AG04450 (cell line): ENCODE measurements around the gene MYO5B. TPM values are rescaled to one million over a fixed set of nuclear protein-coding genes. Genes with fewer than 3 reads are reported as not detected.

Experiments
- CTCF ChIA-PET: fragments of 300-600, 350-600 bp; formaldehyde crosslinking; extraction: SDS; loops from one replicate; lab custom pipeline; 2022; ENCODE audit warnings: antibody characterized with exemption, inconsistent platforms; lab: Charles Lee
- POLR2A ChIA-PET: fragments of 350-600 bp; formaldehyde crosslinking; extraction: SDS; loops from one replicate; lab custom pipeline; 2021; ENCODE audit warnings: antibody characterized with exemption, inconsistent platforms; lab: Yijun Ruan, JAX
- DNase-seq: peaks from one replicate; pipeline ENCODE4 v3.0.0-alpha.2; 2011; ENCODE audit warnings: low read depth, low spot score
- H3K27ac ChIP-seq: one replicate; pipeline ENCODE4 v1.5.1; 2012; ENCODE audit warnings: low read depth, low read length, control low read depth
- H3K27me3 ChIP-seq: one replicate; pipeline ENCODE4 v1.6.0; 2012; ENCODE audit warnings: low read length; ENCODE audit not compliant: control insufficient read depth, insufficient read depth
- H3K4me3 ChIP-seq: 2 replicates; pipeline ENCODE4 v1.5.1; 2011; ENCODE audit warnings: mild to moderate bottlenecking, low read depth, low read length, control low read depth
- H3K9me3 ChIP-seq: 2 replicates; pipeline ENCODE4 v1.5.1; 2012; ENCODE audit warnings: low read length; ENCODE audit not compliant: control insufficient read depth, insufficient read depth
- CTCF ChIP-seq: IDR thresholded peaks from 2 replicates; pipeline ENCODE4 v1.5.1; 2011; ENCODE audit warnings: low read depth, low read length, control low read depth, inconsistent platforms
- polyA plus RNA-seq: library from polyadenylated mRNA; depleted of rRNA; stranded (reverse); fragments of >200 nt; gene quantifications from 2 replicates; pipeline ENCODE4 v1.2.3, GENCODE V29; 2011

MYO5B gene
- polyA plus RNA-seq, 1 experiment: 0.32 TPM

- ChIA-PET CTCF (no interaction called here), POLR2A (no interaction called here)
- Histone ChIP-seq H3K27ac (no peak overlapping the region), H3K27me3 (no peaks in the 10 kb centered on the region), H3K4me3 (no peak overlapping the region), H3K9me3 (no peaks in the 10 kb centered on the region)
- DNase-seq: no peak
- TF ChIP-seq CTCF: no peak
These were observed 201.6 kb downstream of the MYO5B start for GRCh38 chr18:49993299-49993698.

- Histone ChIP-seq H3K9me3 (no peaks in the 10 kb centered on the region), H3K4me3 (no peak overlapping the region), H3K27me3 (no peaks in the 10 kb centered on the region), H3K27ac (no peak overlapping the region)
- TF ChIP-seq CTCF: no peak
- ChIA-PET CTCF (no interaction called here), POLR2A (no interaction called here)
- no peak for DNase-seq
These were observed 206.2 kb downstream of the MYO5B start for GRCh38 chr18:49988733-49989132.

GRCh38 chr18:49988101-49988500 is 206.8 kb downstream of the MYO5B start:
- Histone ChIP-seq H3K9me3 (no peaks in the 10 kb centered on the region), H3K27ac (no peak overlapping the region), H3K27me3 (no peaks in the 10 kb centered on the region), H3K4me3 (no peak overlapping the region)
- no peak for DNase-seq
- ChIA-PET CTCF (no interaction called here), POLR2A (no interaction called here)
- no peak for TF ChIP-seq CTCF

GRCh38 chr18:49985236-49985635 is 209.7 kb downstream of the MYO5B start:
- POLR2A ChIA-PET: no interaction called here
- Histone ChIP-seq H3K9me3 (no peaks in the 10 kb centered on the region), H3K4me3 (no peak overlapping the region), H3K27me3 (no peaks in the 10 kb centered on the region), H3K27ac (no peak overlapping the region)
- DNase-seq: no peak
- no peak for TF ChIP-seq CTCF
- CTCF ChIA-PET: no interaction called here

- no peak for DNase-seq
- ChIA-PET CTCF (no interaction called here), POLR2A (no interaction called here)
- H3K27me3 ChIP-seq: no peaks in the 10 kb centered on the region
- no peak overlapping the region for H3K27ac ChIP-seq
- H3K4me3 ChIP-seq: no peak overlapping the region
- no peak for TF ChIP-seq CTCF
- H3K9me3 ChIP-seq: no peaks in the 10 kb centered on the region
These were observed 214.1 kb downstream of the MYO5B start for GRCh38 chr18:49980896-49981295.
